HepG2 (cell line): ENCODE measurements around the gene GNG3. TPM values are rescaled to one million over a fixed set of nuclear protein-coding genes. Genes with fewer than 3 reads are reported as not detected.

Source experiments
- CBX1 ChIP-seq: IDR thresholded peaks from one replicate; pipeline ENCODE4 v1.6.1; 2016; ENCODE audit warnings: antibody characterized with exemption, low read depth
- DBP ChIP-seq: sonication (generic); formaldehyde crosslinking; IDR thresholded peaks from 2 replicates; pipeline ENCODE4 v1.4.0; 2020; ENCODE audit warnings: missing genetic modification reagents; ENCODE audit errors: not compliant biosample characterization
- ERF ChIP-seq: IDR thresholded peaks from 2 replicates; pipeline ENCODE4 v1.6.1; 2018; ENCODE audit warnings: missing biosample characterization, missing genetic modification reagents
- HOXA9 ChIP-seq: sonication (generic); formaldehyde crosslinking; IDR thresholded peaks from 2 replicates; pipeline ENCODE4 v1.8.1; 2022; ENCODE audit warnings: missing genetic modification reagents, mild to moderate bottlenecking, moderate library complexity, borderline replicate concordance
- KLF16 ChIP-seq, 2 experiments: sonication (generic) in 1 of 2; formaldehyde crosslinking in 1 of 2; IDR thresholded peaks; 2 replicates each; pipeline versions ENCODE4 v1.6.1 to v1.8.0; 2016 to 2023; ENCODE audit warnings: missing genetic modification reagents in 2 of 2, missing compliant biosample characterization in 1 of 2
- MAX ChIP-seq: IDR thresholded peaks from 2 replicates; pipeline ENCODE4 v1.6.1; 2012; ENCODE audit warnings: inconsistent platforms
- MLXIP ChIP-seq: sonication (generic); formaldehyde crosslinking; IDR thresholded peaks from 2 replicates; pipeline ENCODE4 v1.9.0; 2021; ENCODE audit warnings: missing genetic modification reagents, borderline replicate concordance
- MTA1 ChIP-seq: sonication (generic); formaldehyde crosslinking; IDR thresholded peaks from 2 replicates; pipeline ENCODE4 v1.4.0; 2020; ENCODE audit warnings: missing genetic modification reagents, mild to moderate bottlenecking, borderline replicate concordance
- MXI1 ChIP-seq: IDR thresholded peaks from 3 replicates; pipeline ENCODE4 v1.6.1; 2012; ENCODE audit warnings: low read depth, low read length, inconsistent platforms, borderline replicate concordance
- PITX1 ChIP-seq: sonication (generic); formaldehyde crosslinking; IDR thresholded peaks from 2 replicates; pipeline ENCODE4 v1.5.1; 2020; ENCODE audit warnings: mild to moderate bottlenecking, missing genetic modification reagents
- PRMT3 ChIP-seq: sonication (generic); formaldehyde crosslinking; IDR thresholded peaks from 2 replicates; pipeline ENCODE4 v1.8.1; 2022; ENCODE audit warnings: low read depth, mild to moderate bottlenecking, moderate library complexity, missing genetic modification reagents, borderline replicate concordance
- SIN3A ChIP-seq: IDR thresholded peaks from 2 replicates; pipeline ENCODE4 v1.6.1; 2011; ENCODE audit warnings: low read depth, mild to moderate bottlenecking, control low read depth, low read length, borderline replicate concordance
- SOX6 ChIP-seq, 2 experiments: fragments of 450-650 bp in 1 of 2; sonication (generic) in 1 of 2; formaldehyde crosslinking in 1 of 2; IDR thresholded peaks; 2 replicates each; pipeline versions ENCODE4 v1.4.0 to v1.6.1; 2017 to 2020; ENCODE audit warnings: antibody characterized with exemption in 1 of 2, mild to moderate bottlenecking in 1 of 2, missing genetic modification reagents in 1 of 2
- THYN1 ChIP-seq: sonication (generic); formaldehyde crosslinking; IDR thresholded peaks from 2 replicates; pipeline ENCODE4 v1.8.1; 2023; ENCODE audit warnings: low read depth, mild to moderate bottlenecking, moderate library complexity, missing genetic modification reagents, borderline replicate concordance
- ZFP41 ChIP-seq: sonication (generic); formaldehyde crosslinking; IDR thresholded peaks from 2 replicates; pipeline ENCODE4 v1.4.0; 2020; ENCODE audit warnings: mild to moderate bottlenecking, missing genetic modification reagents, borderline replicate concordance
- ZFYVE20 ChIP-seq: sonication (generic); formaldehyde crosslinking; IDR thresholded peaks from 2 replicates; pipeline ENCODE4 v1.8.0; 2023; ENCODE audit warnings: low read depth, mild to moderate bottlenecking, moderate library complexity, missing genetic modification reagents, borderline replicate concordance
- ZNF10 ChIP-seq: sonication (generic); formaldehyde crosslinking; IDR thresholded peaks from 2 replicates; pipeline ENCODE4 v1.4.0; 2020; ENCODE audit warnings: mild to moderate bottlenecking, low read depth, missing genetic modification reagents, borderline replicate concordance
- ZNF264 ChIP-seq: sonication (generic); formaldehyde crosslinking; IDR thresholded peaks from 2 replicates; pipeline ENCODE4 v1.4.0; 2020; ENCODE audit warnings: missing genetic modification reagents
- ZNF34 ChIP-seq: sonication (generic); formaldehyde crosslinking; IDR thresholded peaks from 2 replicates; pipeline ENCODE4 v1.4.0; 2020; ENCODE audit warnings: mild to moderate bottlenecking, missing genetic modification reagents, borderline replicate concordance
- ZNF451 ChIP-seq: sonication (generic); formaldehyde crosslinking; IDR thresholded peaks from 2 replicates; pipeline ENCODE4 v1.5.0; 2020; ENCODE audit warnings: mild to moderate bottlenecking, missing genetic modification reagents
- ZNF572 ChIP-seq: sonication (generic); formaldehyde crosslinking; IDR thresholded peaks from 2 replicates; pipeline ENCODE4 v1.5.1; 2020; ENCODE audit warnings: mild to moderate bottlenecking, missing genetic modification reagents
- ZNF777 ChIP-seq: sonication (generic); formaldehyde crosslinking; IDR thresholded peaks from 2 replicates; pipeline ENCODE4 v1.4.0; 2020; ENCODE audit warnings: missing genetic modification reagents
- ZUFSP ChIP-seq: sonication (generic); formaldehyde crosslinking; IDR thresholded peaks from 2 replicates; pipeline ENCODE4 v1.9.0; 2021; ENCODE audit warnings: missing genetic modification reagents, mild to moderate bottlenecking, borderline replicate concordance
- polyA plus RNA-seq, 8 experiments: library from polyadenylated mRNA; depleted of rRNA in 3 of 8; stranded (reverse) in 7 of 8; unstranded in 1 of 8; fragments of >200 nt; fragmentation: Illumina TruSeq in 4 of 8; extraction: Trizol in 4 of 8; gene quantifications; 2 replicates each; pipeline versions ENCODE4 v1.2.1 to v1.2.3, GENCODE V29; 2011 to 2016; ENCODE audit warnings: low read depth in 4 of 8, missing spikeins in 1 of 8, mixed read lengths in 1 of 8; ENCODE audit not compliant: insufficient read depth in 1 of 8
- total RNA-seq, 5 experiments: library from RNA; depleted of rRNA; stranded (reverse); fragments of >200 nt; fragmentation: Illumina TruSeq; extraction: Trizol; gene quantifications; 2 replicates each; pipeline ENCODE4 v1.2.3, GENCODE V29; 2016; ENCODE audit warnings: low read depth in 1 of 5

GNG3 gene
- total and polyA plus RNA-seq, 2 of the 13 experiments (the other 11 are each of a cell fraction or from before 2014, with no cell fraction given): not detected

- TF ChIP-seq MLXIP (no peak), ZNF451 (CRISPR knock-in tag) (no peak), ZNF572 (peak; percentile 53; the same call in 1 of the 2 replicates), SIN3A (peak; percentile 94; the same call in 1 of the 2 replicates), THYN1 (CRISPR knock-in tag) (0 out of 2 replicates have a peak, but pooled peaks have one; percentile 75), CBX1 (no peak), HOXA9 (CRISPR knock-in tag) (peak; percentile 65; the same call in 1 of the 2 replicates), ZFYVE20 (CRISPR knock-in tag) (0 out of 2 replicates have a peak, but pooled peaks have one; percentile 13), ERF (peak; percentile 74), PITX1 (peak; percentile 69), MTA1 (0 out of 2 replicates have a peak, but pooled peaks have one; percentile 31), MXI1 (peak; percentile 24; the same call in 1 of the 3 replicates), ZUFSP (CRISPR knock-in tag) (no peak), ZFP41 (CRISPR knock-in tag) (peak; percentile 79; the same call in 1 of the 2 replicates), DBP (CRISPR knock-in tag) (peak; percentile 26), ZNF34 (no peak), SOX6 (IDR thresholded peaks at IDR 0.05) (no peak), SOX6 (CRISPR knock-in tag; IDR thresholded peaks at IDR 0.05) (0 out of 2 replicates have a peak, but pooled peaks have one; percentile 15), MAX (peak; percentile 65), ZNF264 (no peak; the same call in 1 of the 2 replicates), PRMT3 (CRISPR knock-in tag) (0 out of 2 replicates have a peak, but pooled peaks have one; percentile 56), ZNF10 (no peak), ZNF777 (peak; percentile 84), KLF16 (CRISPR knock-in tag; IDR thresholded peaks at IDR 0.05) (peak in 1 of 2 experiments; percentile 56; a peak in 1 of 4 replicates)
These were observed 35.7 kb upstream of the GNG3 start, which contains the start of the genes LBHD1 and UQCC3 (continued) for GRCh38 chr11:62671608-62672389.
